ENCODE data around the gene CRY1. TPM values are rescaled to one million over a fixed set of nuclear protein-coding genes. Genes with fewer than 3 reads are reported as not detected.

CRY1 gene
- total RNA-seq, 2 experiments from 2014 or later = 26.6 to 27.8 TPM

DNA sequence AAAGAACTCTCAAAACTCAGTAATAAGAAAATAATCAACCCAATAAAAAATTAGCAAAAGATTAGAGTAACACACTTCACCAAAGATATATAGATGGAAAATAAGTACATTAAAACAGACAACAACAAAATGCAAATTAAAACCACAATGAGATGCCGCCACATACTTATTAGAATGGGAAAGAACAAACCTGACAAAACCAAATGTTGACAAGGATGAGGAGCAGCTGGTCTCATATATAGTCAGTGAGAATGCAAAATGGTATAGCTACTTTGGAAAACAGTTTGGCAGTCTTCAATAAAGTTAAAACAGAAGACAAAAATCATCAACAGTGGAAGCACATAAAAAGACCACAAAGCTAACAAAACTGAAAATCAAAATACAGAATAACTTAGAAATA lies 29.1 kb downstream of the CRY1 start:
- peaks cover 13% of the 10 kb centered on the region for H3K9me3 Mint-ChIP-seq
- intact Hi-C loops (cut with micrococcal nuclease) = no loop called here
- H3K36me3 Mint-ChIP-seq (ENCODE audit: low read depth) = peaks cover 21% of the 10 kb centered on the region
- H3K4me3 Mint-ChIP-seq = no peak overlapping the region
- DNase-seq = no peak
- no peaks in the 10 kb centered on the region for H3K27me3 Mint-ChIP-seq
- no peak for ATAC-seq
- H3K4me1 Mint-ChIP-seq (ENCODE audit: low read depth) = peaks cover 4% of the 10 kb centered on the region
- ChIA-PET CTCF (no interaction called here), POLR2A (no interaction called here)
- H3K27ac Mint-ChIP-seq = no peak overlapping the region
- TF ChIP-seq, protein P1, sequence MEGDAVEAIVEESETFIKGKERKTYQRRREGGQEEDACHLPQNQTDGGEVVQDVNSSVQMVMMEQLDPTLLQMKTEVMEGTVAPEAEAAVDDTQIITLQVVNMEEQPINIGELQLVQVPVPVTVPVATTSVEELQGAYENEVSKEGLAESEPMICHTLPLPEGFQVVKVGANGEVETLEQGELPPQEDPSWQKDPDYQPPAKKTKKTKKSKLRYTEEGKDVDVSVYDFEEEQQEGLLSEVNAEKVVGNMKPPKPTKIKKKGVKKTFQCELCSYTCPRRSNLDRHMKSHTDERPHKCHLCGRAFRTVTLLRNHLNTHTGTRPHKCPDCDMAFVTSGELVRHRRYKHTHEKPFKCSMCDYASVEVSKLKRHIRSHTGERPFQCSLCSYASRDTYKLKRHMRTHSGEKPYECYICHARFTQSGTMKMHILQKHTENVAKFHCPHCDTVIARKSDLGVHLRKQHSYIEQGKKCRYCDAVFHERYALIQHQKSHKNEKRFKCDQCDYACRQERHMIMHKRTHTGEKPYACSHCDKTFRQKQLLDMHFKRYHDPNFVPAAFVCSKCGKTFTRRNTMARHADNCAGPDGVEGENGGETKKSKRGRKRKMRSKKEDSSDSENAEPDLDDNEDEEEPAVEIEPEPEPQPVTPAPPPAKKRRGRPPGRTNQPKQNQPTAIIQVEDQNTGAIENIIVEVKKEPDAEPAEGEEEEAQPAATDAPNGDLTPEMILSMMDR (IDR thresholded peaks at IDR 0.05) = no peak

DNA sequence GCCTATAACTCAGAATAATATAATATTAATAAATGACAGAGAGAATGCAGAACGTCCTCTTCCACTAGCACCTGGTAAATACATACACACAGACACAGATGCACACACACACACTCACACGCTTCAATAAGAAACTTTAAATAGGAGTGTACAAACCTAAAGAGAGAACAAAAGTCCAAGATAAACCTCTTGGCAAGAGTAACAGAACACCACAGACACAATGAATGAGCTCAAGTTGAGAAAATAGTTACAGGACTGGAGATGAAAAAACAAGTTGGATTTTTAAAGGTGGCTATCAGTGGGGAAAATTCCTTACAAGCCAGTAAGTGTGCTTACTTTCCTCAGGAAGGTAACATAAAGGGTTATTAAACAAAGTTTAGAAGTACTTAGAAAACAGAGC lies 35.2 kb downstream of the CRY1 start:
- TF ChIP-seq, protein P1 (IDR thresholded peaks at IDR 0.05) = no peak
- Mint-ChIP-seq H3K9me3 (peaks cover 6% of the 10 kb centered on the region), H3K4me3 (no peak overlapping the region), H3K27ac (no peak overlapping the region), H3K27me3 (no peaks in the 10 kb centered on the region), H3K4me1 (ENCODE audit: low read depth) (peaks cover 5% of the 10 kb centered on the region), H3K36me3 (ENCODE audit: low read depth) (peaks cover 9% of the 10 kb centered on the region)
- intact Hi-C loops (cut with micrococcal nuclease) = no loop called here
- DNase-seq (no peak), ATAC-seq (no peak)
- ChIA-PET POLR2A (no interaction called here), CTCF (interaction anchor here (0.9 kb wide), 1 partner anchor 22 kb away, joined by 3 read pairs; no protein-coding TSS in a partner anchor)

DNA sequence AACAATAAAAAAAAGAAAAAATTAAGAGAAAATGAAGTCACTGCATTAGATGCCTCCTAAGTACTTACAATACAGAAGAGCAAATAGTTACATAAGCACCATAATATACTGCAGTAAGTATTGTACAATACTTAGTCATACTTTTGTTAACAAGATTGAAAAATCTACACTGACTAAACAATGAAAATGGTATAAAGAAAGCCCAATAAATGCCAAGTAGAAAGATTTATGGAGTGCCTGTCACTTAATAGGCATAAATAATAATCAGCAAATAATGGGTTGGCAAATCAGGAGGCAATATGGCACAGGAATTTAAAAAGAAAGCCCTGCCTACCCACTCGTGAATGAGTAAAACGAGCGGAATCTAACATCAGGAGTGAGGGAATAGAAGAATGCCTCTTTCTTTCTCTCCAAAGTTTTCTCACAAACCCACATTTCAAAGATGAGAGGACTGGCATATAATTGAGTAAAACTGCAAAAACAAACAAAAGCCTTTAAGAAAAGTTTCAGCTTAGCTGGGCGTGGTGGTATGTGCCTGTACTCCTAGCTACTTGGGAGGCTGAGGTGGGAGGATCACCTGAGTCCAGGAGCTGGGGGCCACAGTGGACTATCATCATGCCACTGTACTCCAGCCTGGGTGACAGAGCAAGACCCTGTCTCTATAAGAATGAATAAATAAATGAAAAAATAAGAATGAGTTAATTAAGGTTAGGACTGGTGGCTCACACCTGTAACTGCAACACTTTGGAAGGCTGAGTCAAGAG lies 36.1 kb downstream of the CRY1 start:
- no peaks in the 10 kb centered on the region for H3K27me3 Mint-ChIP-seq
- intact Hi-C loops (cut with micrococcal nuclease) = no loop called here
- peaks cover 14% of the 10 kb centered on the region for H3K36me3 Mint-ChIP-seq (ENCODE audit: low read depth)
- ChIA-PET POLR2A (no interaction called here), CTCF (interaction anchor here (0.9 kb wide), 1 partner anchor 22 kb away, joined by 3 read pairs; no protein-coding TSS in a partner anchor)
- peaks cover 5% of the 10 kb centered on the region for H3K4me1 Mint-ChIP-seq (ENCODE audit: low read depth)
- peaks cover 10% of the 10 kb centered on the region for H3K9me3 Mint-ChIP-seq
- TF ChIP-seq, protein P1 (IDR thresholded peaks at IDR 0.05) = peak; percentile 24
- DNase-seq = no peak
- H3K4me3 Mint-ChIP-seq = no peak overlapping the region
- no peak overlapping the region for H3K27ac Mint-ChIP-seq
- ATAC-seq = no peak

DNA sequence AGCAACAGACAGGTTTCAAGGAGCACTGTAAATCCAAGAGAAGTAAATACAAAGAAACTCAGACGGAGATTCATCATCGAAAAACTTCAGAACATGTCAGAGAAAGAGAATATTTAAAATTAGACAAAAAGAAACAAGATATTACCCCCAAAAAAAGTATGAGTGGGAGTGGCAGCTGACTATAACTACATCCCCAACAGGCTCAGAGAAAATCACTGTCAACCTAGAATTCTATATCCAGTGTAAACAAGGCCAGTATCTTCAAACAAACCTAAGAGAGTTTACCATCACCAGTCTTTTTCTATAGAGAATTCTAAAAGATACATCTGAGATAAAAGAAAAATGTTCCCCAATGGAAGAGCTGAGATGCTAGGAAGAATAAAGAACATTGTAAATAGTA lies 39.6 kb downstream of the CRY1 start:
- DNase-seq = no peak
- POLR2A ChIA-PET = interaction anchor here (0.7 kb wide), 1 partner anchor 36 kb away, joined by 3 read pairs; no protein-coding TSS in a partner anchor
- Mint-ChIP-seq H3K9me3 (peaks cover 13% of the 10 kb centered on the region), H3K36me3 (ENCODE audit: low read depth) (peaks cover 28% of the 10 kb centered on the region), H3K27ac (no peak overlapping the region), H3K4me1 (ENCODE audit: low read depth) (peaks cover 12% of the 10 kb centered on the region), H3K27me3 (no peaks in the 10 kb centered on the region), H3K4me3 (no peak overlapping the region)
- TF ChIP-seq, protein P1 (IDR thresholded peaks at IDR 0.05) = no peak
- ATAC-seq = no peak
- intact Hi-C loops (cut with micrococcal nuclease) = no loop called here
- CTCF ChIA-PET = interaction anchor here (0.8 to 1.2 kb wide), 2 partner anchors 15 to 52 kb away, joined by 3 read pairs; no protein-coding TSS in a partner anchor

DNA sequence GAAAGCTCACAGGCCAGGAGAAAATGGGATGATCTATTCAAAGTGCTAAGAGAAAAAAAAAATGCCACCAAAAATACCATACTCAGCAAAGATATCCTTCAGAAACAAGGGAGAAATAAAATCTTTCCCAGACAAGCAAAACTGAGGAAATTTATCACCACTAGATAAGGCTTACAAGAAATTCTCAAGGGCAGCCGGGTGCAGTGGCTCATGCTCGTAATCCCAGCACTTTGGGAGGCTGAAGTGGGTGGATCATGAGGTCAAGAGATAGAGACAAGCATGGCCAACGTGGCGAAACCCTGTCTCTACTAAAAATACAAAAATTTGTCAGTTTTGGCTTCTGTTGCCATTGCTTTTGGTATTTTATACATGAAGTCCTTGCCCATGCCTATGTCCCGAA lies 48.2 kb downstream of the CRY1 start:
- intact Hi-C loops (cut with micrococcal nuclease) = no loop called here
- DNase-seq (no peak), ATAC-seq (no peak)
- peaks cover 27% of the 10 kb centered on the region for H3K9me3 Mint-ChIP-seq
- TF ChIP-seq, protein P1 (IDR thresholded peaks at IDR 0.05) = no peak
- no peaks in the 10 kb centered on the region for H3K27me3 Mint-ChIP-seq
- ChIA-PET CTCF (no interaction called here), POLR2A (no interaction called here)
- no peak overlapping the region for H3K4me3 Mint-ChIP-seq
- H3K4me1 Mint-ChIP-seq (ENCODE audit: low read depth) = peaks cover 9% of the 10 kb centered on the region
- H3K27ac Mint-ChIP-seq = no peak overlapping the region
- peaks cover 37% of the 10 kb centered on the region for H3K36me3 Mint-ChIP-seq (ENCODE audit: low read depth)

Measured in activated CD8-positive, alpha-beta T cell treated with anti-CD3 and anti-CD28 coated beads for 36 hours (primary cell).